IMR-90 (cell line): Measurements from ENCODE around the gene MRPS16. TPM values are rescaled to one million over a fixed set of nuclear protein-coding genes. Genes with fewer than 3 reads are reported as not detected.

ENCODE experiments used
- ATAC-seq: fragments of 200-7000 bp; cut with Tn5 transposase; 2 replicates; pipeline ENCODE4 v1.9.1; 2020; ENCODE audit warnings: low read depth, mild to moderate bottlenecking, moderate library complexity
- BruUV-seq: library from RNA; stranded (reverse); fragments of 400-500 nt; replicated peaks from 2 replicates; lab custom pipeline; 2021; lab: Mats Ljungman, UMichigan
- CTCF ChIA-PET: fragments of 300-600 bp; formaldehyde crosslinking; extraction: SDS; loops from one replicate; lab custom pipeline; 2021; ENCODE audit warnings: antibody characterized with exemption; lab: Yijun Ruan, JAX
- POLR2A ChIA-PET: fragments of 300-600 bp; sonication (Branson Sonifier 250); formaldehyde crosslinking; loops from one replicate; lab custom pipeline; 2022; ENCODE audit warnings: antibody characterized with exemption; ENCODE audit not compliant: unreplicated experiment; lab: Charles Lee
- DNase-seq: peaks from one replicate; pipeline ENCODE4 v3.0.0; 2013
- H2AFZ ChIP-seq: replicated peaks from 2 replicates; pipeline ENCODE3; 2013; ENCODE audit warnings: low read length, mild to moderate bottlenecking; ENCODE audit not compliant: poor library complexity
- H2AK5ac ChIP-seq: 2 replicates; pipeline ENCODE4 v1.6.1; 2013; ENCODE audit warnings: low read depth, low read length, inconsistent platforms
- H2AK9ac ChIP-seq: replicated peaks from 2 replicates; pipeline ENCODE3; 2013; ENCODE audit warnings: mild to moderate bottlenecking, low read depth, low read length, moderate library complexity; ENCODE audit not compliant: poor library complexity
- H2BK120ac ChIP-seq: 2 replicates; pipeline ENCODE4 v1.6.1; 2013; ENCODE audit warnings: low read depth, low read length, inconsistent platforms
- H2BK15ac ChIP-seq: 3 replicates; pipeline ENCODE4 v1.6.1; 2013; ENCODE audit warnings: low read depth, low read length, inconsistent platforms
- H2BK20ac ChIP-seq: 2 replicates; pipeline ENCODE4 v1.6.1; 2013; ENCODE audit warnings: low read depth, mild to moderate bottlenecking, inconsistent platforms, low read length, moderate library complexity
- H2BK5ac ChIP-seq: 2 replicates; pipeline ENCODE4 v1.6.1; 2013; ENCODE audit warnings: mild to moderate bottlenecking, low read depth, low read length, inconsistent platforms; ENCODE audit not compliant: poor library complexity, severe bottlenecking
- H3K14ac ChIP-seq: replicated peaks from 2 replicates; pipeline ENCODE4 v1.6.1; 2013; ENCODE audit warnings: low read depth, low read length, inconsistent platforms
- H3K18ac ChIP-seq: 2 replicates; pipeline ENCODE4 v1.6.1; 2013; ENCODE audit warnings: low read depth, low read length, control low read depth
- H3K23ac ChIP-seq: 2 replicates; pipeline ENCODE4 v1.6.1; 2013; ENCODE audit warnings: low read depth, low read length, inconsistent platforms
- H3K27ac ChIP-seq: 2 replicates; pipeline ENCODE4 v1.5.1; 2013; ENCODE audit warnings: mild to moderate bottlenecking, control low read depth, low read length; ENCODE audit not compliant: insufficient read depth
- H3K27me3 ChIP-seq: 2 replicates; pipeline ENCODE4 v1.6.1; 2013; ENCODE audit warnings: low read length; ENCODE audit not compliant: control insufficient read depth, insufficient read depth
- H3K36me3 ChIP-seq: 2 replicates; pipeline ENCODE4 v1.6.1; 2013; ENCODE audit warnings: low read length, mixed read lengths; ENCODE audit not compliant: control insufficient read depth, insufficient read depth
- H3K4ac ChIP-seq: 2 replicates; pipeline ENCODE4 v1.6.1; 2013; ENCODE audit warnings: low read depth, low read length, inconsistent platforms
- H3K4me1 ChIP-seq: 2 replicates; pipeline ENCODE4 v1.6.1; 2013; ENCODE audit warnings: low read length, mixed read lengths; ENCODE audit not compliant: control insufficient read depth, insufficient read depth
- H3K4me2 ChIP-seq: 2 replicates; pipeline ENCODE4 v1.6.1; 2013; ENCODE audit warnings: low read depth, mild to moderate bottlenecking, control low read depth, low read length, moderate library complexity
- H3K4me3 ChIP-seq: 2 replicates; pipeline ENCODE4 v1.5.1; 2013; ENCODE audit warnings: low read depth, mild to moderate bottlenecking, control low read depth, low read length, moderate library complexity; ENCODE audit not compliant: insufficient read depth
- H3K56ac ChIP-seq: 2 replicates; pipeline ENCODE4 v1.6.1; 2013; ENCODE audit warnings: low read length, inconsistent platforms; ENCODE audit not compliant: insufficient read depth; ENCODE audit errors: extremely low read depth
- H3K79me1 ChIP-seq, 2 experiments: 2 replicates each; pipeline ENCODE4 v1.6.1; 2013; ENCODE audit warnings: low read length in 2 of 2, inconsistent platforms in 1 of 2, low read depth in 1 of 2
- H3K9ac ChIP-seq: 2 replicates; pipeline ENCODE4 v1.6.1; 2013; ENCODE audit warnings: low read depth, low read length, control low read depth
- H3K9me1 ChIP-seq: 2 replicates; pipeline ENCODE4 v1.6.1; 2013; ENCODE audit warnings: low read length, inconsistent platforms; ENCODE audit not compliant: insufficient read depth
- H3K9me3 ChIP-seq: 2 replicates; pipeline ENCODE4 v1.6.1; 2013; ENCODE audit warnings: low read length; ENCODE audit not compliant: control insufficient read depth, insufficient read depth
- H4K20me1 ChIP-seq: 2 replicates; pipeline ENCODE4 v1.6.1; 2013; ENCODE audit warnings: low read length, inconsistent platforms; ENCODE audit not compliant: insufficient read depth
- H4K5ac ChIP-seq: 2 replicates; pipeline ENCODE4 v1.6.1; 2013; ENCODE audit warnings: mild to moderate bottlenecking, low read depth, low read length, control low read depth
- H4K8ac ChIP-seq, 2 experiments: 2 replicates each; pipeline ENCODE4 v1.6.1; 2013; ENCODE audit warnings: low read depth in 2 of 2, low read length in 2 of 2, control low read depth in 1 of 2, inconsistent platforms in 1 of 2
- H4K91ac ChIP-seq: 2 replicates; pipeline ENCODE4 v1.6.1; 2013; ENCODE audit warnings: low read depth, low read length, inconsistent platforms; ENCODE audit not compliant: insufficient read depth
- CEBPB ChIP-seq: IDR thresholded peaks from 2 replicates; pipeline ENCODE4 v1.6.1; 2012; ENCODE audit warnings: low read depth, low read length, improper control_type of control experiment
- WGBS, 2 experiments: methylation state at CpG; one replicate each; pipeline versions ENCODE4 v1.1.5 to v1.1.7; 2013; ENCODE audit warnings: missing lambda C conversion rate in 2 of 2; ENCODE audit not compliant: insufficient read length in 1 of 2; ENCODE audit errors: extremely low coverage in 2 of 2; 5-methylcytosine and 5-hydroxymethylcytosine counted together
- dilution Hi-C: fragments of 300-500 bp; cut with HindIII; formaldehyde crosslinking; loops from one replicate; pipeline ENCODE4 v1.14.3; 2018; ENCODE audit warnings: low sequenced_read_pairs; ENCODE audit not compliant: unreplicated experiment
- in situ Hi-C: fragments of 300-500 bp; cut with MboI; formaldehyde crosslinking; loops from 3 replicates; pipeline ENCODE4 v1.14.3; 2019; ENCODE audit warnings: low sequenced_read_pairs, inconsistent platforms, mixed read lengths
- intact Hi-C: fragments of 100-400 bp; cut with micrococcal nuclease; formaldehyde crosslinking; loops from 2 replicates; pipeline ENCODE4 v1.10.0; 2022
- polyA plus RNA-seq, 3 experiments: library from polyadenylated mRNA; depleted of rRNA; stranded (reverse); fragments of >200 nt; gene quantifications; 2 replicates each; pipeline ENCODE4 v1.2.3, GENCODE V29; 2012; ENCODE audit warnings: low replicate concordance in 1 of 3
- total RNA-seq: library from RNA; depleted of rRNA; stranded (reverse); fragments of >200 nt; gene quantifications from 2 replicates; pipeline ENCODE4 v1.2.3, GENCODE V29; 2012
- TF ChIP-seq, protein P1 (sequence below): fragments of 150-350 bp; IDR thresholded peaks from 2 replicates; pipeline ENCODE4 v1.6.1; 2016; ENCODE audit warnings: low read depth, mild to moderate bottlenecking, low read length, moderate library complexity, borderline replicate concordance

Gene MRPS16
- total and polyA plus RNA-seq, 2 of the 4 experiments (the other 2 are of a cell fraction): 45.3 to 62.4 TPM

DNA sequence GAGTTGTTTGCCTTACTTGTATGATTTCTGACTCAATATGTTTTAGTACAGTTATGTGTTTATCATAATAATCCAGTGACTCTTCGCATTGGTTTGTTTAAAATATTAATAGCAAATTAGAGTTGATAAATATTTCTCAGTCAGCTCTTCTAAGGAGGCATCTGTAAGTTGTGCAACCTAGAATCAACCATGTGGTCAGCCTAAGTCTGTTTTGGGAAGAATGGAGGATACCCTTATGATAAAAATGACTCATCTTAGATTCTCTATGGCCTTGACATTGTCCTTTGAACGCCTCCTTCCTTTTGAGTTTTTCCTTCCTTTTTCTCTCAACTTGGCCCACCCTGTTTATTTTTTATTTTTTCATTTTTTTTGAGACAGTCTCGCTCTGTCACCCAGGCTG lies 24.2 kb downstream of the MRPS16 start:
- H3K18ac ChIP-seq: no peak overlapping the region
- no peak overlapping the region for H2BK120ac ChIP-seq
- no peak overlapping the region for H3K27ac ChIP-seq
- H3K9me3 ChIP-seq: no peaks in the 10 kb centered on the region
- H4K5ac ChIP-seq: no peak overlapping the region
- H2AFZ ChIP-seq: no peak overlapping the region
- TF ChIP-seq, protein P1, sequence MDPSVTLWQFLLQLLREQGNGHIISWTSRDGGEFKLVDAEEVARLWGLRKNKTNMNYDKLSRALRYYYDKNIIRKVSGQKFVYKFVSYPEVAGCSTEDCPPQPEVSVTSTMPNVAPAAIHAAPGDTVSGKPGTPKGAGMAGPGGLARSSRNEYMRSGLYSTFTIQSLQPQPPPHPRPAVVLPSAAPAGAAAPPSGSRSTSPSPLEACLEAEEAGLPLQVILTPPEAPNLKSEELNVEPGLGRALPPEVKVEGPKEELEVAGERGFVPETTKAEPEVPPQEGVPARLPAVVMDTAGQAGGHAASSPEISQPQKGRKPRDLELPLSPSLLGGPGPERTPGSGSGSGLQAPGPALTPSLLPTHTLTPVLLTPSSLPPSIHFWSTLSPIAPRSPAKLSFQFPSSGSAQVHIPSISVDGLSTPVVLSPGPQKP: no peak
- peak; percentile 79 for TF ChIP-seq CEBPB
- no peak overlapping the region for H3K14ac ChIP-seq
- dilution Hi-C loops: no loop called here
- peak; percentile 79 for ATAC-seq
- intact Hi-C loops: no loop called here
- ChIA-PET POLR2A (no interaction called here), CTCF (no interaction called here)
- no peak overlapping the region for H3K4me3 ChIP-seq
- no peak overlapping the region for H2AK9ac ChIP-seq
- no peaks in the 10 kb centered on the region; a peak in 1 of 4 replicates for H3K79me1 ChIP-seq
- no peak overlapping the region for H4K91ac ChIP-seq
- no peak overlapping the region for H3K4ac ChIP-seq
- BruUV-seq: no TSS peak
- H3K4me1 ChIP-seq: peaks cover 2% of the 10 kb centered on the region; the same call in 1 of the 2 replicates
- in situ Hi-C loops: no loop called here
- WGBS, 2 experiments: no CpG with 5 or more reads among the region's 3 CpGs
- no peak overlapping the region for H2BK20ac ChIP-seq
- no peak overlapping the region for H3K23ac ChIP-seq
- no peak overlapping the region for H2AK5ac ChIP-seq
- H3K56ac ChIP-seq: no peak overlapping the region
- H3K36me3 ChIP-seq: peaks cover 4% of the 10 kb centered on the region
- no peaks in the 10 kb centered on the region for H3K9me1 ChIP-seq
- no peaks in the 10 kb centered on the region for H4K20me1 ChIP-seq
- no peak overlapping the region for H2BK5ac ChIP-seq
- no peak overlapping the region for H3K9ac ChIP-seq
- no peaks in the 10 kb centered on the region for H3K27me3 ChIP-seq
- H4K8ac ChIP-seq: no peak overlapping the region
- DNase-seq: peak; percentile 58
- H2BK15ac ChIP-seq: no peak overlapping the region
- no peak overlapping the region for H3K4me2 ChIP-seq
